IMR-90 (cell line): ENCODE data around the gene NTSR1.

Experiments used
- CEBPB ChIP-seq: IDR thresholded peaks from 2 replicates; pipeline ENCODE4 v1.6.1; 2012; ENCODE audit warnings: low read depth, low read length, improper control_type of control experiment
- CTCF ChIP-seq: conservative IDR thresholded peaks from 2 replicates; pipeline ENCODE4 v1.5.1; 2012; ENCODE audit warnings: mild to moderate bottlenecking, low read depth, low read length, improper control_type of control experiment
- ELK1 ChIP-seq: fragments of 150-350 bp; IDR thresholded peaks from 2 replicates; pipeline ENCODE4 v1.6.1; 2016; ENCODE audit warnings: low read depth, mild to moderate bottlenecking, low read length, moderate library complexity, borderline replicate concordance
- MAZ ChIP-seq: IDR thresholded peaks from 2 replicates; pipeline ENCODE4 v1.6.1; 2012; ENCODE audit warnings: low read depth, mild to moderate bottlenecking, low read length, improper control_type of control experiment, moderate library complexity, borderline replicate concordance
- POLR2A ChIP-seq: IDR thresholded peaks from 2 replicates; pipeline ENCODE4 v1.6.1; 2012; ENCODE audit warnings: mild to moderate bottlenecking, low read depth, low read length
- RAD21 ChIP-seq: IDR thresholded peaks from 2 replicates; pipeline ENCODE4 v1.6.1; 2012; ENCODE audit warnings: low read length, improper control_type of control experiment
- RCOR1 ChIP-seq: IDR thresholded peaks from 2 replicates; pipeline ENCODE4 v1.6.1; 2012; ENCODE audit warnings: mild to moderate bottlenecking, low read length, improper control_type of control experiment; ENCODE audit not compliant: insufficient replicate concordance
- RFX5 ChIP-seq: IDR thresholded peaks from 2 replicates; pipeline ENCODE4 v1.8.0; 2012; ENCODE audit warnings: low read depth, mild to moderate bottlenecking, low read length, moderate library complexity
- USF2 ChIP-seq: fragments of 150-350 bp; IDR thresholded peaks from 2 replicates; pipeline ENCODE4 v1.6.1; 2017; ENCODE audit warnings: mild to moderate bottlenecking, antibody characterized with exemption, low read length, low read depth

GRCh38 chr20:62691487-62691886 is 17.1 kb upstream of the NTSR1 start:
- TF ChIP-seq POLR2A (no peak), RAD21 (no peak), RFX5 (no peak), CTCF (no peak), USF2 (no peak), RCOR1 (no peak), ELK1 (no peak), CEBPB (no peak), MAZ (no peak)
